Transverse colon (tissue), 4 donors: ENCODE results near the gene ACR. TPM values are rescaled to one million over a fixed set of nuclear protein-coding genes. Genes with fewer than 3 reads are reported as not detected.

Source experiments
- DNase-seq: peaks from one replicate; pipeline ENCODE4 v3.0.0-alpha.2; 2019
- H3K27ac ChIP-seq, 4 donors: fragments of 200-600 bp; sonication (generic); 2 replicates each; pipeline ENCODE4 v1.5.1; 2016 to 2018; ENCODE audit warnings: inconsistent platforms in 4 of 4
- H3K27me3 ChIP-seq: fragments of 200-600 bp; sonication (generic); 2 replicates; pipeline ENCODE4 v1.5.1; 2017; ENCODE audit warnings: inconsistent platforms
- H3K36me3 ChIP-seq, 4 donors: fragments of 200-600 bp; sonication (generic); 2 replicates each; pipeline ENCODE4 v1.5.1; 2017 to 2019; ENCODE audit warnings: inconsistent platforms in 4 of 4
- H3K4me1 ChIP-seq, 4 donors: fragments of 200-600 bp; sonication (generic); 2 replicates each; pipeline ENCODE4 v1.5.1; 2017 to 2020; ENCODE audit warnings: inconsistent platforms in 4 of 4
- H3K4me3 ChIP-seq, 4 donors: fragments of 200-600 bp; sonication (generic); 1 replicate in 1 of 4; 2 replicates in 3 of 4; pipeline versions ENCODE4 v1.5.1 to v1.6.1; 2017 to 2019; ENCODE audit warnings: inconsistent platforms in 4 of 4
- H3K9me3 ChIP-seq, 2 donors: fragments of 200-600 bp; sonication (generic); 2 replicates each; pipeline ENCODE4 v1.5.1; 2017 to 2019; ENCODE audit warnings: inconsistent platforms in 2 of 2
- CTCF ChIP-seq, 5 experiments: fragments of 200-600 bp in 3 of 5; fragments of 450-650 bp in 2 of 5; sonication (generic) in 3 of 5; IDR thresholded peaks; 1 replicate in 2 of 5; 2 replicates in 3 of 5; pipeline ENCODE4 v1.5.1; 2016 to 2017; ENCODE audit warnings: antibody characterized with exemption in 5 of 5, inconsistent platforms in 3 of 5, mild to moderate bottlenecking in 2 of 5, moderate library complexity in 1 of 5
- EP300 ChIP-seq: sonication (generic); formaldehyde crosslinking; IDR thresholded peaks from one replicate; pipeline ENCODE4 v1.6.1; 2017; ENCODE audit warnings: antibody characterized with exemption, low read depth
- POLR2A ChIP-seq: fragments of 450-650 bp; IDR thresholded peaks from one replicate; pipeline ENCODE4 v1.6.1; 2016; ENCODE audit warnings: antibody characterized with exemption, mild to moderate bottlenecking, moderate library complexity
- POLR2AphosphoS5 ChIP-seq, 3 donors: sonication (generic); formaldehyde crosslinking; IDR thresholded peaks; one replicate each; pipeline ENCODE4 v1.6.1; 2016; ENCODE audit warnings: antibody characterized with exemption in 3 of 3
- WGBS, 2 donors: methylation state at CpG; one replicate each; pipeline ENCODE4 v1.1.5; 2018; ENCODE audit warnings: low coverage in 1 of 2; 5-methylcytosine and 5-hydroxymethylcytosine counted together
- in situ Hi-C, 4 donors: fragments of 200-750 bp; cut with MboI; loops; one replicate each; pipeline versions ENCODE4 v1.15.0 to v1.15.1; 2017; ENCODE audit warnings: low sequenced_read_pairs in 3 of 4, low pct_ligation_motif_present in 1 of 4, low pct_unique_long_range_greater_than_20kb in 1 of 4
- intact Hi-C: fragments of 100-400 bp; cut with DNase I; formaldehyde crosslinking; loops from one replicate; pipeline ENCODE4 v1.15.1; 2023; ENCODE audit warnings: low total_unique reads
- total RNA-seq, 4 donors: library from RNA; depleted of rRNA; stranded (reverse); fragments of >200 nt; gene quantifications; one replicate each; pipeline ENCODE4 v1.1.0, GENCODE V29; 2016

Gene ACR
- total RNA-seq, 4 donors from 2014 or later, result not detected

GRCh38 chr22:50716290-50717024 lies 21.5 kb upstream of the ACR start:
- intact Hi-C loops (no loop called here), in situ Hi-C loops (no loop called here)
- no peaks in the 10 kb centered on the region for H3K9me3 ChIP-seq
- H3K27me3 ChIP-seq, result peaks cover 27% of the 10 kb centered on the region
- WGBS, 2 donors, result 84 to 97% methylated on average over 5 to 13 of the region's 13 CpGs
- no peak overlapping the region for H3K27ac ChIP-seq
- H3K36me3 ChIP-seq, result no peaks in the 10 kb centered on the region
- no peaks in the 10 kb centered on the region for H3K4me1 ChIP-seq
- no peak for DNase-seq
- no peak overlapping the region for H3K4me3 ChIP-seq
- TF ChIP-seq EP300, result no peak
- no peak for TF ChIP-seq POLR2AphosphoS5 (IDR thresholded peaks at IDR 0.05)
- no peak for TF ChIP-seq CTCF (IDR thresholded peaks at IDR 0.05)
- no peak for TF ChIP-seq POLR2A

- no peak for DNase-seq
- no peak overlapping the region for H3K4me3 ChIP-seq
- intact Hi-C loops (no loop called here), in situ Hi-C loops (no loop called here)
- no peaks in the 10 kb centered on the region for H3K9me3 ChIP-seq
- 82% methylated on average over 10 of the region's 10 CpGs; no CpG with 5 or more reads in 1 of the 2 donors for WGBS, 2 donors
- TF ChIP-seq CTCF (IDR thresholded peaks at IDR 0.05) (no peak), EP300 (no peak), POLR2AphosphoS5 (IDR thresholded peaks at IDR 0.05) (no peak), POLR2A (no peak)
- no peaks in the 10 kb centered on the region for H3K36me3 ChIP-seq
- H3K4me1 ChIP-seq, result no peaks in the 10 kb centered on the region
- H3K27ac ChIP-seq, result no peak overlapping the region
- peaks cover 28% of the 10 kb centered on the region for H3K27me3 ChIP-seq
Measured at GRCh38 chr22:50717709-50718351, 20.2 kb upstream of the ACR start.

- no peak overlapping the region for H3K4me3 ChIP-seq
Measured at GRCh38 chr22:50718352-50718709, 19.7 kb upstream of the ACR start.

More at GRCh38 chr22:50718352-50718709, 19.7 kb upstream of the ACR start:
- DNase-seq, result no peak
- TF ChIP-seq POLR2A, result no peak
- TF ChIP-seq EP300, result no peak
- TF ChIP-seq POLR2AphosphoS5 (IDR thresholded peaks at IDR 0.05), result no peak
- no peak for TF ChIP-seq CTCF (IDR thresholded peaks at IDR 0.05)
- WGBS, 2 donors, result 93% methylated on average over 5 to 10 of the region's 10 CpGs
- intact Hi-C loops, result no loop called here
- peaks cover 28% of the 10 kb centered on the region for H3K27me3 ChIP-seq
- in situ Hi-C loops, result no loop called here
- no peaks in the 10 kb centered on the region for H3K36me3 ChIP-seq
- H3K4me1 ChIP-seq, result no peaks in the 10 kb centered on the region
- no peak overlapping the region for H3K27ac ChIP-seq
- H3K9me3 ChIP-seq, result no peaks in the 10 kb centered on the region
